ENCODE measurements around the gene COL8A1.

- TF ChIP-seq POLR2A (IDR thresholded peaks at IDR 0.05; ENCODE audit: low read length) (no peak), GATA1 (IDR thresholded peaks at IDR 0.05; ENCODE audit: low read depth, low read length) (no peak)
Observed at GRCh38 chr3:99721633-99722007, 83.2 kb downstream of the COL8A1 start.
